ENCODE results near the gene MIEF1. TPM values are rescaled to one million over a fixed set of nuclear protein-coding genes. Genes with fewer than 3 reads are reported as not detected.

The MIEF1 gene
- total and polyA plus RNA-seq, 2 of the 8 experiments (the other 6 are each of a cell fraction or from before 2014, with no cell fraction given), result 16.8 to 32.7 TPM

DNA sequence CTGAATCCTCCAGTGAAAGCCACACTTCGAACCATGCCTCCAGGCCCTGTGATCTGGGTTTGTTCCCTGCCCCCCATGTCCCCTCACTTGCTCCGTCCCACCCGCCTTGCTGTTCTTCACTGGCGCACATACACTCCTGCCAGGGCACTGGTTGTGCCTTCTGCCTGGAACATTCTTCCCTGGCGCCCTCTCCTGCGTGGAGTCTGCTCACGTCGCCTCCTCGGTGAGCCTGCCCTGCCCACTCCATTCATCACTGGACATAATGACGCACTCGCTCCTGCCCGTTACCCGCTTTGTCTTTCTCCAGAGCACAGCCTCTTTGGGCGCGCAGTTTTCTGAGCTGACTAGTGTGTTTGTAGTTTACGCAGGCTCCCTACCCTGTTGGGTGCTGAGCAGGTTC lies 21.0 kb upstream of the MIEF1 start (continued):
- TF ChIP-seq RFX5 (IDR thresholded peaks at IDR 0.05; ENCODE audit: borderline replicate concordance, low read depth, low read length) (no peak), RXRA (IDR thresholded peaks at IDR 0.05; ENCODE audit: insufficient read depth, low read depth, low read length) (no peak), TBP (IDR thresholded peaks at IDR 0.05; ENCODE audit: low read depth, low read length) (no peak), CEBPB (IDR thresholded peaks at IDR 0.05; ENCODE audit: low read depth, low read length) (no peak), KDM5A (IDR thresholded peaks at IDR 0.05; ENCODE audit: low read length) (no peak), HDAC6 (IDR thresholded peaks at IDR 0.05; ENCODE audit: low read depth, low read length) (no peak), POLR2A (IDR thresholded peaks at IDR 0.05; ENCODE audit: control extremely low read depth in 1 of 2, low read depth in 2 of 2, low read length in 2 of 2) (no peak)
